GM12873 (cell line): ENCODE data around the gene CMSS1.
A peak's percentile ranks its signal among the peaks of the same experiment; 100 is the strongest.

ENCODE experiments used
- TF ChIP-seq, protein P1 (sequence below): IDR thresholded peaks from 2 replicates; pipeline ENCODE4 v1.5.1; 2012; ENCODE audit warnings: low read depth, mild to moderate bottlenecking, moderate library complexity, low read length, control low read depth; ENCODE audit not compliant: insufficient read depth; ENCODE audit errors: missing control alignments

CMSS1 gene

DNA sequence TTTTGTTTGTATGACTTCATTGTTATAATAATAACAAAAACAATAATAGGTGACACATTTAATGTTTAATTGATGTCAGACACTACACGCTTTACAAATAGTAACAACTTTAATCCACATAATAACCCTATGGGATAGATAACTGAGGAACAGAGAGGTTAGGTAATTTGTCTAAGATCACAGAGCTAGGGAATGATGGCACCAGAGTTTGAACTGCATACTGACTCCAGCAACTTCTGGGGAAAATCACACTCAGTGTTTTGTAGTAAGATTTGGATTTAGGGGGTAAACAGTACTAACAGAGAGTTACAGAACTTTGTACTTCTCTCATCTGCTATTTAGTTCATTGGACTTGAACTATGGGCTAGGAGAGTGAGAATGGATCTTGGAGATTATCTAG, 66.0 kb downstream of the CMSS1 start:
- TF ChIP-seq, protein P1, sequence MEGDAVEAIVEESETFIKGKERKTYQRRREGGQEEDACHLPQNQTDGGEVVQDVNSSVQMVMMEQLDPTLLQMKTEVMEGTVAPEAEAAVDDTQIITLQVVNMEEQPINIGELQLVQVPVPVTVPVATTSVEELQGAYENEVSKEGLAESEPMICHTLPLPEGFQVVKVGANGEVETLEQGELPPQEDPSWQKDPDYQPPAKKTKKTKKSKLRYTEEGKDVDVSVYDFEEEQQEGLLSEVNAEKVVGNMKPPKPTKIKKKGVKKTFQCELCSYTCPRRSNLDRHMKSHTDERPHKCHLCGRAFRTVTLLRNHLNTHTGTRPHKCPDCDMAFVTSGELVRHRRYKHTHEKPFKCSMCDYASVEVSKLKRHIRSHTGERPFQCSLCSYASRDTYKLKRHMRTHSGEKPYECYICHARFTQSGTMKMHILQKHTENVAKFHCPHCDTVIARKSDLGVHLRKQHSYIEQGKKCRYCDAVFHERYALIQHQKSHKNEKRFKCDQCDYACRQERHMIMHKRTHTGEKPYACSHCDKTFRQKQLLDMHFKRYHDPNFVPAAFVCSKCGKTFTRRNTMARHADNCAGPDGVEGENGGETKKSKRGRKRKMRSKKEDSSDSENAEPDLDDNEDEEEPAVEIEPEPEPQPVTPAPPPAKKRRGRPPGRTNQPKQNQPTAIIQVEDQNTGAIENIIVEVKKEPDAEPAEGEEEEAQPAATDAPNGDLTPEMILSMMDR = no peak

DNA sequence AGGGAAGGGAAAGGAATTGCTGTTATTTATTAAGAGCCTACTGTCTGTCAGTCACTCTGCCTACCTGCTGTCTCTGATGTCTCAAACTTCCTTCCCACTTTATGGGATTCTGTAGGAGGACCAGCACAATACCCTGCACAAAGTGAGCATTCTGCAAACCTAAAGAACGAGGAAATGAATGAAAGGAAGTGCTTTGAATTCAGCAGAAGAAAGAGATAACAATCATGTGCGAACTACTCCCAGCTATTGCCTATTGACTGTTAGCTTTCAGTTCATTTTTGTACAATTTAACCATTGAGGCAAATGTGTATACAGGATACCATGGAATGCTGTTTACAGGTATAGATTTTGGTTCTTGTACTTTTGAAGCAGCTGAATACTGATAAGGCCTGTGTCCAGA, 66.8 kb downstream of the CMSS1 start:
- TF ChIP-seq, protein P1 = no peak

DNA sequence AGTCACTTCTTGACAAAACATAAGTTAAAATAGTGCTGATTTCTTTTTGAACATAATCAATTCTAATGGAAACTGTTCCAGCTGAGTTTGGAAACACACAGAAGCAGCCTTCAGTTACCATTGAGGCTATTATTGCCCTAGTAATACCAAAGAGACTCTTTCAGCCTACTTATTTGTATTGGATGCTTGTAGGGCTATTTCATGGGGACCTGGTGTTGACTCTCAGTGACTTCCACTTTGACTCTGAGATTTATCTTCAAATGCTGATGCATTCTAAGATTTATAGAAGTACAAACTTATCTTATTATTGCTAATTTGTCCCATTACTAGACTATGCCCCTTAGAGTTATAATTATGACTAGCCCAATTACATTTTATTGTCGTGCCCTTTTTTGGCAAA, 67.4 kb downstream of the CMSS1 start:
- TF ChIP-seq, protein P1 = no peak

DNA sequence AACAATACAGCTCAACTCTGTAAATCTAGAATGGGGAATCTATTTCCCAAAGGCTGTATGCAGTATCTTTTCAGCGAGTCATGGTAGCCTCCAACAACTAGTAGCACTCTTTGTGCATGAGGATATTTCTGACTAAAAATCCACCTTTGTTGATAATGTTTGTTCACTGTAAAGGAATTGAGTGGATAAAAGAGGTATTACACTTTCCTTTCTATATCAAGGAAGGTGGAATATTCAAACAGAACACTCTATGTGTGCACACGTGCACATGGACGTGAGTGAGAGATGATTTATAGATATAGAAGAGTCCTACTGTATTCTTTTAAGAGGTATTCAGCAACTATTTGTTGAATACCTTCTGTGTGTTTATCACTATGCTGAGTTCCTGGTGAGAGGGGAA, 68.2 kb downstream of the CMSS1 start:
- TF ChIP-seq, protein P1 = no peak

DNA sequence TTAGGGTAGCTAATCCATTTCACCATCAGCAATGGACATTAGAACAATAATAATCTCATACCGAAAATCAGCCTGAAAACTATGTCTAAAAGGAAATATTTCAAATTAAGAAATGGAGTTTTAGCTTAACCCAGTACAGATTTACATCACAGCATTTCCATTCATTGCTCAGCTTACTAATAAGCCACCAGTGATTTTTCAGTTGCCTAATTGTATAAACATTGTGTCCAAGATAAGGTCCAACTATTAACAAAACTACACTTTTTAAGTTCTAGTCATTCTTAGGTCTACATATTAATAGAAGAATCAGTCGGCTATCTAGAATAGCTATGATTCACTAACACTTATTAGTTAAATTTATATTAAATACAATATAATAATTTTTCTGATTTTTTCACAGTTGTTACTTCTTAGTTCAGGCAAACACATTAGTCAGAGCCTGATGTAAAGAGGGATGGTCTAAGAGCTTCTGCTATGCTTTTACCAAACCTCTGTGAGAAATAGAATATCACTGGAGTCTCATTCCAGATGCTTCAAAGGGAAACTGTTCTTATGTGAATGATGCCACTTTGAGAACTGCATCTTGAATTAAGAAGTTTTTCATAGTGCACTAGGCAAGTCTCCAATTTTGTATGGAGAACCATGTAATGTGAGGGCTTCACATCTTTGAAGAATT, 74.1 kb downstream of the CMSS1 start:
- TF ChIP-seq, protein P1 = no peak

DNA sequence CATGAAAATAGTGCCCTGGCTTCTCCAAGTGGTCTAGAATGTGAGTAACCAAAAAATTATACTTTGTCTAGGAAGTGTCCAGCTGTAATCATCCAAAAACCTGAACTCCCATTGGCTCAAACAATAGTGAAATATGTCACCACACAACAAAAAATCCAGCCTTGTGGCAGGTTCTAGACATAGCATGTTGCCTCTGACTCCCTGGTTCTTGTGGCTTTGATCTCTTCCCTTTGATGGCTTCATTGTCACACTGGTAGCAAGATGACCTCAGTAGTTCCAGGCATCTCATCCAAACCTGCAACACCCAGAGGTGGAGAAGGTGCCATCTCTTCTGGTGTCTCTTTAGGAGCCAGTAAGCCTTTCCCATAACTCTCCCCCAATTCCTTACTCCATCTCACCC, 74.7 kb downstream of the CMSS1 start:
- TF ChIP-seq, protein P1 = peak; percentile 15

DNA sequence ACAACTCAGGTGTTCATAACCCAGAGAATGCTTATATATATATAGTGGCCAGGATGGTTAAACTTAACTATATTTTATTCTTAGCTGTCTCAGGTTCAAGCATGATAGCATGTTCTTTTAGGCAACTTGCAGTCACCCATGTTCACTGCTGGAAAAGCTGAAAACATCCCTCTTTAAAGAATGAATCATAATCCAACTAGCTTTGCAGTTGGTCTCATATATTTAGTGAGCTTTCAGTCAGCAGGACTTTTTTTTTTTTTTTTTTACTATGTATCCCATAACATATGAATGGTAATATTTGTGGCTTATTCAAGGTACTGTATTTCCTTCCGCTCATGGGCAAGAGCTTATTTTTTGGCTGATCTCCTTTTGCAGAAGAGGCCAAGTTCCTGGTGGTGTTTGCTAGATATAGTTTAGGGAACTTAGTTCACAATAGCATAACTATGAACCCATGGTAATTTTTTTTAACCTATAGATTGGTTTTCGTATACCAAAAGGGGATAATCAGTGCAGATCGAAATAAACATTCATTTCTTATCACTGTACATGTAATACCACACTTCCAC, 77.6 kb downstream of the CMSS1 start:
- TF ChIP-seq, protein P1 = no peak
